ENCODE data around the gene EXT2.

DNA sequence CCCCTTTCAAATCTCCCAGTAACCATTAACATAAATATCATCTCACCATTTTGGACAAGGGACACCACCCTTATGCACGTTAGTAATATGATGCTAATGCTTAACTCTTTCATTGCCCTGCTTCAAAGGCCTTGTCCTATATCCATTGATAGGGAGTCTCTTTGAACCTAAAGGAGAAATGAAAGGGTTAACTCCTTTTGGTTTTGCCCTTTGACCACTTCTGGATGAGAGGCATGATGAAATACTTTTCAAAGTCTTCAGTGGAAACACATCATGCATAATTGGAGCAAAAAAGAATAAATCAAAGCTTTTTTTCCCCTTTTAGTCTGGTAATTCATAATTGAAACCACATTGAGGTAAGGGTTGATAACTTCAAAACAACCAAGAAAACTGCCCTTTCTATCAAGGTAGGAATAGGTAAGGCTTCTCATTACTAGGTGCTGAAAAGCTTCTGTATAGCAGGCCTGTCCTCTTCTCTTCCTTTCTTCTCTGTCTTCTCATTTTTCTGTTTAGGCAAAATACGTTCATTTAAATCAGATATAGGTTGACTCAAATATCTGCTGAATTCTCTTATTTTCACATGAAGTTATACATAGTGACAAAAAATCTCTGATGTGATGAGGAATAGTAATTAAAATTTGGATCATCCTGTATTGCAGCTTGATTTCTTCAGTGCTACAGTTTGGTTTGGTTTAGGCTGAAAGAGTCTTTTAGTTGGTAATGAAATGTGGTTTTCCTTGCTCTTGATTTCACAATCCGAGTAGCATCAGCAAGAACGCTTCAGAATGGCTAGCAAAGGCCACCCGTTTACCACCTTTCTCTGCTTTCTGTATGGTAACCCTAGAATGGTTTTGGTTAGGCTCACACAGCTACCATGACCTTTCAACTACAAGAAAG lies 94.8 kb downstream of the EXT2 start:
- TF ChIP-seq, protein P1, sequence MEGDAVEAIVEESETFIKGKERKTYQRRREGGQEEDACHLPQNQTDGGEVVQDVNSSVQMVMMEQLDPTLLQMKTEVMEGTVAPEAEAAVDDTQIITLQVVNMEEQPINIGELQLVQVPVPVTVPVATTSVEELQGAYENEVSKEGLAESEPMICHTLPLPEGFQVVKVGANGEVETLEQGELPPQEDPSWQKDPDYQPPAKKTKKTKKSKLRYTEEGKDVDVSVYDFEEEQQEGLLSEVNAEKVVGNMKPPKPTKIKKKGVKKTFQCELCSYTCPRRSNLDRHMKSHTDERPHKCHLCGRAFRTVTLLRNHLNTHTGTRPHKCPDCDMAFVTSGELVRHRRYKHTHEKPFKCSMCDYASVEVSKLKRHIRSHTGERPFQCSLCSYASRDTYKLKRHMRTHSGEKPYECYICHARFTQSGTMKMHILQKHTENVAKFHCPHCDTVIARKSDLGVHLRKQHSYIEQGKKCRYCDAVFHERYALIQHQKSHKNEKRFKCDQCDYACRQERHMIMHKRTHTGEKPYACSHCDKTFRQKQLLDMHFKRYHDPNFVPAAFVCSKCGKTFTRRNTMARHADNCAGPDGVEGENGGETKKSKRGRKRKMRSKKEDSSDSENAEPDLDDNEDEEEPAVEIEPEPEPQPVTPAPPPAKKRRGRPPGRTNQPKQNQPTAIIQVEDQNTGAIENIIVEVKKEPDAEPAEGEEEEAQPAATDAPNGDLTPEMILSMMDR (IDR thresholded peaks at IDR 0.05) = no peak
- TF ChIP-seq POLR2AphosphoS5 (IDR thresholded peaks at IDR 0.05) = no peak
- TF ChIP-seq POLR2A (IDR thresholded peaks at IDR 0.05) = no peak
